ENCODE results near the gene MAP7. TPM values are rescaled to one million over a fixed set of nuclear protein-coding genes. Genes with fewer than 3 reads are reported as not detected.

Gene MAP7
- total and polyA plus RNA-seq, 2 of the 13 experiments (the other 11 are each of a cell fraction or from before 2014, with no cell fraction given) = 0.04 TPM; not detected in 1

DNA sequence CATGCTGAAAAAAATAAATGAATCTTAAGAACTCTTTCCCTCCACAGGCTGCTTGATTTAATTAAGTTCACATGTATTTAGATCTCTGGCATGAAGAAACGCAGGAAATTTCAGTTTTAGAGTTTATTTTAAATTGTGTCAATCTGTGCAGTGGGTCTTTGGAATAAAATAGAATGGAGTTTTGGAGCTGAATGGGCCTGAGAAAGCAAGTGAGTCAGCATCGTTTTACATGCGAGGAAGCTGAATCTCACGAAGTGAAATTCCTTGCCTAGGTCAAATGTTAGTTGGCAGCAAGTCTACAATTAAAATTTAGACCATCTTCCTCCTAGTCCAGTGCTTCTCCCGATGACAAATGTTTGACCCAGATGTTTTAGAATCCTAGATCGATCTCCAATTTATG lies 22.4 kb downstream of the MAP7 start (continued):
- TF ChIP-seq, protein P1, sequence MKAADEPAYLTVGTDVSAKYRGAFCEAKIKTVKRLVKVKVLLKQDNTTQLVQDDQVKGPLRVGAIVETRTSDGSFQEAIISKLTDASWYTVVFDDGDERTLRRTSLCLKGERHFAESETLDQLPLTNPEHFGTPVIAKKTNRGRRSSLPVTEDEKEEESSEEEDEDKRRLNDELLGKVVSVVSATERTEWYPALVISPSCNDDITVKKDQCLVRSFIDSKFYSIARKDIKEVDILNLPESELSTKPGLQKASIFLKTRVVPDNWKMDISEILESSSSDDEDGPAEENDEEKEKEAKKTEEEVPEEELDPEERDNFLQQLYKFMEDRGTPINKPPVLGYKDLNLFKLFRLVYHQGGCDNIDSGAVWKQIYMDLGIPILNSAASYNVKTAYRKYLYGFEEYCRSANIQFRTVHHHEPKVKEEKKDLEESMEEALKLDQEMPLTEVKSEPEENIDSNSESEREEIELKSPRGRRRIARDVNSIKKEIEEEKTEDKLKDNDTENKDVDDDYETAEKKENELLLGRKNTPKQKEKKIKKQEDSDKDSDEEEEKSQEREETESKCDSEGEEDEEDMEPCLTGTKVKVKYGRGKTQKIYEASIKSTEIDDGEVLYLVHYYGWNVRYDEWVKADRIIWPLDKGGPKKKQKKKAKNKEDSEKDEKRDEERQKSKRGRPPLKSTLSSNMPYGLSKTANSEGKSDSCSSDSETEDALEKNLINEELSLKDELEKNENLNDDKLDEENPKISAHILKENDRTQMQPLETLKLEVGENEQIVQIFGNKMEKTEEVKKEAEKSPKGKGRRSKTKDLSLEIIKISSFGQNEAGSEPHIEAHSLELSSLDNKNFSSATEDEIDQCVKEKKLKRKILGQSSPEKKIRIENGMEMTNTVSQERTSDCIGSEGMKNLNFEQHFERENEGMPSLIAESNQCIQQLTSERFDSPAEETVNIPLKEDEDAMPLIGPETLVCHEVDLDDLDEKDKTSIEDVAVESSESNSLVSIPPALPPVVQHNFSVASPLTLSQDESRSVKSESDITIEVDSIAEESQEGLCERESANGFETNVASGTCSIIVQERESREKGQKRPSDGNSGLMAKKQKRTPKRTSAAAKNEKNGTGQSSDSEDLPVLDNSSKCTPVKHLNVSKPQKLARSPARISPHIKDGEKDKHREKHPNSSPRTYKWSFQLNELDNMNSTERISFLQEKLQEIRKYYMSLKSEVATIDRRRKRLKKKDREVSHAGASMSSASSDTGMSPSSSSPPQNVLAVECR (CRISPR knock-in tag; IDR thresholded peaks at IDR 0.05; ENCODE audit: borderline replicate concordance) = no peak
- TF ChIP-seq TCF7 (IDR thresholded peaks at IDR 0.05; ENCODE audit: low read depth) (no peak), ZNF720 (CRISPR knock-in tag; IDR thresholded peaks at IDR 0.05) (no peak)
- TF ChIP-seq, protein P2, sequence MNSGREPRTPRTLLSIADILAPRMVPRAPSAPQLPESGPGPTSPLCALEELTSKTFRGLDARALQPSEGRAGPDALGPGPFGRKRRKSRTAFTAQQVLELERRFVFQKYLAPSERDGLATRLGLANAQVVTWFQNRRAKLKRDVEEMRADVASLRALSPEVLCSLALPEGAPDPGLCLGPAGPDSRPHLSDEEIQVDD (CRISPR knock-in tag; IDR thresholded peaks at IDR 0.05; ENCODE audit: borderline replicate concordance) = no peak

DNA sequence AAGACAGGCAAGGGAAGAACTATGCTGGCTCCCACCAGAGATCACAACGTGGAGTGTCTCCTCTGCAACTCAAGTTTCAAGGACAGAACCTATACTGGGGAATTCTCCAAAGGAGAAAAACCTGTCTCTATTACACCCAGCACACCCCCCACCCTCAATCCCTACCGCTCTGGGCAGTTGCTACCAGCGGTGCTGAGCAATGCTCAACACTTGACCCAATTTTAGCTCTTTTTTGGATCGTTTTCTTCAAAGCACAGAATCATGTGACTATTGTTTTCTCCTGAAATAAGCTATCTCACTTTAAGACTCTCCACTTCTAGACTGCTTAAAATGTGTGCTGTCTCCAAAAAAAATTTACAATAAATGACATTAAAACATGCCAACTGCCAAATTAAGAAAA lies 23.3 kb downstream of the MAP7 start:
- Histone ChIP-seq H3K4me1 (ENCODE audit: insufficient read depth, low read length) (no peaks in the 10 kb centered on the region), H3K79me2 (ENCODE audit: insufficient read depth, low read length) (no peaks in the 10 kb centered on the region), H3K4me2 (ENCODE audit: low read depth, low read length) (no peak overlapping the region), H2AFZ (ENCODE audit: low read length) (no peak overlapping the region), H3K9ac (ENCODE audit: insufficient read depth, low read depth, low read length) (no peak overlapping the region), H3K36me3 (replicated peaks in 1 of 2; ENCODE audit: control insufficient read depth in 1 of 2, insufficient read depth in 2 of 2, low read length in 2 of 2) (no peaks in the 10 kb centered on the region), H3K4me3 (replicated peaks in 1 of 3; ENCODE audit: insufficient read depth in 1 of 3, low read depth in 2 of 3, low read length in 3 of 3) (no peak overlapping the region), H3K27me3 (ENCODE audit: control insufficient read depth in 1 of 2, insufficient read depth in 2 of 2, low read length in 2 of 2) (peaks cover 0 to 12% of the 10 kb centered on the region in 2 experiments; a peak in 2 of 5 replicates), H3K27ac (ENCODE audit: extremely low read length, insufficient read depth, low read length) (no peak overlapping the region), H3K9me3 (ENCODE audit: low read length) (no peaks in the 10 kb centered on the region), H4K20me1 (ENCODE audit: insufficient read depth, low read length) (no peaks in the 10 kb centered on the region)
- no TSS peak for BruUV-seq (replicated peaks)
- no peak for DNase-seq (ENCODE audit: low spot score)
- intact Hi-C loops (cut with micrococcal nuclease; ENCODE audit: unreplicated experiment) = no loop called here
- WGBS (ENCODE audit: low lambda C conversion rate) = under 1% methylated on average over 4 of the region's 4 CpGs
- in situ Hi-C loops (cut with HindIII; ENCODE audit: extremely low pct_ligation_motif_present, low pct_unique_long_range_greater_than_20kb) = no loop called here
- no peak; the same call in 2 of the 3 replicates for ATAC-seq
- no peak for TF ChIP-seq JUND (CRISPR knock-in tag; IDR thresholded peaks at IDR 0.05)
- TF ChIP-seq, protein P3, sequence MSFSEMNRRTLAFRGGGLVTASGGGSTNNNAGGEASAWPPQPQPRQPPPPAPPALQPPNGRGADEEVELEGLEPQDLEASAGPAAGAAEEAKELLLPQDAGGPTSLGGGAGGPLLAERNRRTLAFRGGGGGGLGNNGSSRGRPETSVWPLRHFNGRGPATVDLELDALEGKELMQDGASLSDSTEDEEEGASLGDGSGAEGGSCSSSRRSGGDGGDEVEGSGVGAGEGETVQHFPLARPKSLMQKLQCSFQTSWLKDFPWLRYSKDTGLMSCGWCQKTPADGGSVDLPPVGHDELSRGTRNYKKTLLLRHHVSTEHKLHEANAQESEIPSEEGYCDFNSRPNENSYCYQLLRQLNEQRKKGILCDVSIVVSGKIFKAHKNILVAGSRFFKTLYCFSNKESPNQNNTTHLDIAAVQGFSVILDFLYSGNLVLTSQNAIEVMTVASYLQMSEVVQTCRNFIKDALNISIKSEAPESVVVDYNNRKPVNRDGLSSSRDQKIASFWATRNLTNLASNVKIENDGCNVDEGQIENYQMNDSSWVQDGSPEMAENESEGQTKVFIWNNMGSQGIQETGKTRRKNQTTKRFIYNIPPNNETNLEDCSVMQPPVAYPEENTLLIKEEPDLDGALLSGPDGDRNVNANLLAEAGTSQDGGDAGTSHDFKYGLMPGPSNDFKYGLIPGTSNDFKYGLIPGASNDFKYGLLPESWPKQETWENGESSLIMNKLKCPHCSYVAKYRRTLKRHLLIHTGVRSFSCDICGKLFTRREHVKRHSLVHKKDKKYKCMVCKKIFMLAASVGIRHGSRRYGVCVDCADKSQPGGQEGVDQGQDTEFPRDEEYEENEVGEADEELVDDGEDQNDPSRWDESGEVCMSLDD (CRISPR knock-in tag; IDR thresholded peaks at IDR 0.05; ENCODE audit: borderline replicate concordance) = no peak
- no peak for TF ChIP-seq PHB2 (IDR thresholded peaks at IDR 0.05; ENCODE audit: partially characterized antibody)
- no peak for TF ChIP-seq ZNF3 (CRISPR knock-in tag; IDR thresholded peaks at IDR 0.05)
- TF ChIP-seq ZNF644 (CRISPR knock-in tag; IDR thresholded peaks at IDR 0.05; ENCODE audit: low read depth) = no peak
- TF ChIP-seq ZNF75D (CRISPR knock-in tag; IDR thresholded peaks at IDR 0.05; ENCODE audit: borderline replicate concordance) = no peak
- no peak for TF ChIP-seq ONECUT2 (CRISPR knock-in tag; IDR thresholded peaks at IDR 0.05)
- TF ChIP-seq GATA4 (IDR thresholded peaks at IDR 0.05; ENCODE audit: borderline replicate concordance, low read depth) = no peak
- TF ChIP-seq NFKB2 (CRISPR knock-in tag; IDR thresholded peaks at IDR 0.05; ENCODE audit: borderline replicate concordance) = no peak
- TF ChIP-seq, protein P4, sequence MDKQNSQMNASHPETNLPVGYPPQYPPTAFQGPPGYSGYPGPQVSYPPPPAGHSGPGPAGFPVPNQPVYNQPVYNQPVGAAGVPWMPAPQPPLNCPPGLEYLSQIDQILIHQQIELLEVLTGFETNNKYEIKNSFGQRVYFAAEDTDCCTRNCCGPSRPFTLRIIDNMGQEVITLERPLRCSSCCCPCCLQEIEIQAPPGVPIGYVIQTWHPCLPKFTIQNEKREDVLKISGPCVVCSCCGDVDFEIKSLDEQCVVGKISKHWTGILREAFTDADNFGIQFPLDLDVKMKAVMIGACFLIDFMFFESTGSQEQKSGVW (CRISPR knock-in tag; IDR thresholded peaks at IDR 0.05; ENCODE audit: borderline replicate concordance) = no peak
- no peak for TF ChIP-seq NR2F2 (IDR thresholded peaks at IDR 0.05; ENCODE audit: borderline replicate concordance, low read depth)
- no peak for TF ChIP-seq GTF2F1 (IDR thresholded peaks at IDR 0.05; ENCODE audit: low read length)
- TF ChIP-seq ZBTB20 (CRISPR knock-in tag; IDR thresholded peaks at IDR 0.05; ENCODE audit: borderline replicate concordance, low read depth) = no peak
- TF ChIP-seq GATAD2A (CRISPR knock-in tag; IDR thresholded peaks at IDR 0.05) = no peak
- ChIA-PET CTCF (ENCODE audit: low intra/inter-chr PET ratio, low total read pairs) (no interaction called here), POLR2A (no interaction called here)
- no peak for FAIRE-seq

Measured in HepG2 (cell line).